Measurements from ENCODE around the gene ITGAE. TPM values are rescaled to one million over a fixed set of nuclear protein-coding genes. Genes with fewer than 3 reads are reported as not detected.

The ITGAE gene
- total RNA-seq, 1 experiment from 2014 or later, result 14.7 TPM

DNA sequence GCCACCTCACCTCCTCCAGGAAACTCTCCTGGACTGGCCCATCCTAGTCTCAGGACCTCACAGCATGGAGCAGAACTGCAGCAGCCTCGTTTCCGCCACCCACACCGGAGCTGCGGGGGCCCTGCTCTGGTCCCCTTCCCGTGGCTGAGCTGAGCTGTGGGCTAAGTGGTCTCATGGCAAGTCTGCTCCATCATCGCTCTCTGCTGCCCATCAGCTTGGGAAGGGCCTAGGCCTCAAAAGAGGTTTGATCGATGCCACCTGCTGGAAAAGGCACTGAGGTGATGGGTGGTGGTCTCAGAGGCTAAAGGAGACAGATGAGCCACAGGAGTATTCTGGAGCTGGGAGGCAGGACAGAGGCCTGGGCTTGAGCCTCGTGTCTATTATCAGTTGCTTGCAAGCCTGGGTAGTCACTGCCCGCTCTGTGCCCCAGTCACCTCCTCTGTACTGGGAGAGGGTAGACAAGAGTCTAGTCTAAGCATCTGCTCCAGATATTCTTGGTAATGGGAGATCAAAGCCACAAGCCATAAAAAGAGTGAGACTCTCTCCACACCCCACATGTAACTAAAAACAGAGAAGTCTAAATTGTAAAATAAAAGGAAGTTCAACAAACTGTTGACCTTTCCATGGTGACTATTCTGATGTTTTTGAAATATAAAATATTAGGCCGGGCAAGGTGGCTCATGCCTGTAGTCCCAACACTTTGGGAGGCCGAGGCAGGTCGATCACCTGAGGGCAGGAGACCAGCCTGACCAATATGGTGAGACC, 1.6 kb downstream of the ITGAE start:
- no peaks in the 10 kb centered on the region for H3K27me3 Mint-ChIP-seq (ENCODE audit: unreplicated experiment)
- CTCF ChIA-PET, result interaction anchor here (0.7 kb wide), 1 partner anchor 61 kb away, joined by 3 read pairs; no protein-coding TSS in a partner anchor
- H3K36me3 Mint-ChIP-seq (ENCODE audit: insufficient read depth, unreplicated experiment), result no peaks in the 10 kb centered on the region
- TF ChIP-seq, protein P1, sequence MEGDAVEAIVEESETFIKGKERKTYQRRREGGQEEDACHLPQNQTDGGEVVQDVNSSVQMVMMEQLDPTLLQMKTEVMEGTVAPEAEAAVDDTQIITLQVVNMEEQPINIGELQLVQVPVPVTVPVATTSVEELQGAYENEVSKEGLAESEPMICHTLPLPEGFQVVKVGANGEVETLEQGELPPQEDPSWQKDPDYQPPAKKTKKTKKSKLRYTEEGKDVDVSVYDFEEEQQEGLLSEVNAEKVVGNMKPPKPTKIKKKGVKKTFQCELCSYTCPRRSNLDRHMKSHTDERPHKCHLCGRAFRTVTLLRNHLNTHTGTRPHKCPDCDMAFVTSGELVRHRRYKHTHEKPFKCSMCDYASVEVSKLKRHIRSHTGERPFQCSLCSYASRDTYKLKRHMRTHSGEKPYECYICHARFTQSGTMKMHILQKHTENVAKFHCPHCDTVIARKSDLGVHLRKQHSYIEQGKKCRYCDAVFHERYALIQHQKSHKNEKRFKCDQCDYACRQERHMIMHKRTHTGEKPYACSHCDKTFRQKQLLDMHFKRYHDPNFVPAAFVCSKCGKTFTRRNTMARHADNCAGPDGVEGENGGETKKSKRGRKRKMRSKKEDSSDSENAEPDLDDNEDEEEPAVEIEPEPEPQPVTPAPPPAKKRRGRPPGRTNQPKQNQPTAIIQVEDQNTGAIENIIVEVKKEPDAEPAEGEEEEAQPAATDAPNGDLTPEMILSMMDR (IDR thresholded peaks at IDR 0.05; ENCODE audit: unreplicated experiment), result no peak
- DNase-seq, result no peak
- no peak overlapping the region for H3K27ac Mint-ChIP-seq (ENCODE audit: unreplicated experiment)
- H3K4me1 Mint-ChIP-seq (ENCODE audit: low read depth, unreplicated experiment), result no peaks in the 10 kb centered on the region
- H3K4me3 Mint-ChIP-seq (ENCODE audit: low read depth, unreplicated experiment), result no peak overlapping the region
- no peaks in the 10 kb centered on the region for H3K9me3 Mint-ChIP-seq (ENCODE audit: low read depth, unreplicated experiment)
- intact Hi-C loops (cut with micrococcal nuclease; ENCODE audit: unreplicated experiment), result no loop called here
- BruUV-seq (replicated peaks), result no TSS peak

DNA sequence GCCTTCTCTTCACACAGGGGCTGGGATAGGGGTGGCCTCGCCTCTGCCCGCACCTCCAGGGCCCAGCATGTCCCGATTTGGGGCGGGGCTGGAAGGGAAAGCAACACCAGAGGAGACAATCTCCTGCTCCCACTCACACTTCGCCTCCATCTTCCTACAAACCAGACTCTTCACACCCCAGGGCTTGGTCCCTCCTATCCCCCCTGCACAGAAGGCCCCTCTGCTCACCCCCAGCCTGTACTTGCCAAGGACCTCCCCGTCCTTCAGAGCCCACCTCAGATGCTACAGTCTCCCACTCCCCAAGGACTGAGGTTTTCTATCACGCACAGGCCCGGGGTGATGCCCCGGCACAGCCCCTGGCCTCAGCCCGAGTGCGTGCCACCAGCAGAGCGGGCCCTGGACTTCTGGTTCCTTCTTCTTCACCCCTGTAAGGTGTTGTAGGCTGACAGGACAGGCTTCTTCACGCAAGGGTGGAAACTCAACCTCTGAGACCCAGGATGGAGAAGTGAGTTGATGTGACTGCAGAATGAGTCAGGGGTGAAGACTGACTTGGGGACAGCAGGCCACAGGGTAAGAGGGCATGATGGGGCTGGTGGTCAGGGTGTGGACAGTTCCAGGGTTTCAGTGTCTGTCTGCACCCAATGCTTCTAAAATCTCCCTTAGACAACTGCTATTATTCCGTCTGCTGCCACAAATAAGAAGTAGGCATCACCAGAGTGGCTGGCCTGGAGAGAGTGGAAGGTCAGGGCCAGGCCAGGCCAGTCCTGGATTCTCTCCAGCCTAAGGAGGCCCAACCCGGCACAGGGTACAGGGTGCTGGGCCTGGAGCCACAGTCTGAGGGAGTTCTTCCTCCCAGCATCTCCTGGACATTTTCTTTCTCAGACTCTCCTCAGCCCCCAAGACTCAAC, 2.5 kb downstream of the ITGAE start:
- TF ChIP-seq, protein P1 (IDR thresholded peaks at IDR 0.05; ENCODE audit: unreplicated experiment), result no peak
- H3K36me3 Mint-ChIP-seq (ENCODE audit: insufficient read depth, unreplicated experiment), result no peaks in the 10 kb centered on the region
- no peaks in the 10 kb centered on the region for H3K9me3 Mint-ChIP-seq (ENCODE audit: low read depth, unreplicated experiment)
- no TSS peak for BruUV-seq (replicated peaks)
- intact Hi-C loops (cut with micrococcal nuclease; ENCODE audit: unreplicated experiment), result no loop called here
- H3K4me1 Mint-ChIP-seq (ENCODE audit: low read depth, unreplicated experiment), result no peaks in the 10 kb centered on the region
- no peak for DNase-seq
- H3K4me3 Mint-ChIP-seq (ENCODE audit: low read depth, unreplicated experiment), result no peak overlapping the region
- H3K27ac Mint-ChIP-seq (ENCODE audit: unreplicated experiment), result no peak overlapping the region
- H3K27me3 Mint-ChIP-seq (ENCODE audit: unreplicated experiment), result no peaks in the 10 kb centered on the region
- CTCF ChIA-PET, result no interaction called here

DNA sequence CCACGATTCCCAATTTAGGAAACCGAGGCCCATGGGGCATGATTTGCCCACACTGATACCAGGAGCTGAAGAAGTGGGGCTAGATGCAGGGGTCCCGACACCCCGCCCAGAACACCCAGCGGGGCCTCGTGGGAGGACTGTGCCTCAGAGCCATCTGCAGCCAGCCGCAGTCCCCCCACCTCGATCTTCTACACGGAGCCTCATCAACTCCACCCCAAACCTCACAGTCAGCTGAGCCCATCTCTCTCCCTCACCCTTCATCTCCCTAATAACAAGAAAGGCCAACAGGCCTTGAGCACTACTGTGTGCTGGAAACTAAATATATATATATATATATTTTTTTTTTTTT, 4.2 kb downstream of the ITGAE start:
- Mint-ChIP-seq H3K4me3 (ENCODE audit: low read depth, unreplicated experiment) (no peak overlapping the region), H3K4me1 (ENCODE audit: low read depth, unreplicated experiment) (no peaks in the 10 kb centered on the region), H3K9me3 (ENCODE audit: low read depth, unreplicated experiment) (no peaks in the 10 kb centered on the region), H3K27ac (ENCODE audit: unreplicated experiment) (no peak overlapping the region), H3K36me3 (ENCODE audit: insufficient read depth, unreplicated experiment) (no peaks in the 10 kb centered on the region), H3K27me3 (ENCODE audit: unreplicated experiment) (no peaks in the 10 kb centered on the region)
- intact Hi-C loops (cut with micrococcal nuclease; ENCODE audit: unreplicated experiment), result no loop called here
- DNase-seq, result no peak
- CTCF ChIA-PET, result no interaction called here
- TF ChIP-seq, protein P1 (IDR thresholded peaks at IDR 0.05; ENCODE audit: unreplicated experiment), result no peak
- BruUV-seq (replicated peaks), result no TSS peak

DNA sequence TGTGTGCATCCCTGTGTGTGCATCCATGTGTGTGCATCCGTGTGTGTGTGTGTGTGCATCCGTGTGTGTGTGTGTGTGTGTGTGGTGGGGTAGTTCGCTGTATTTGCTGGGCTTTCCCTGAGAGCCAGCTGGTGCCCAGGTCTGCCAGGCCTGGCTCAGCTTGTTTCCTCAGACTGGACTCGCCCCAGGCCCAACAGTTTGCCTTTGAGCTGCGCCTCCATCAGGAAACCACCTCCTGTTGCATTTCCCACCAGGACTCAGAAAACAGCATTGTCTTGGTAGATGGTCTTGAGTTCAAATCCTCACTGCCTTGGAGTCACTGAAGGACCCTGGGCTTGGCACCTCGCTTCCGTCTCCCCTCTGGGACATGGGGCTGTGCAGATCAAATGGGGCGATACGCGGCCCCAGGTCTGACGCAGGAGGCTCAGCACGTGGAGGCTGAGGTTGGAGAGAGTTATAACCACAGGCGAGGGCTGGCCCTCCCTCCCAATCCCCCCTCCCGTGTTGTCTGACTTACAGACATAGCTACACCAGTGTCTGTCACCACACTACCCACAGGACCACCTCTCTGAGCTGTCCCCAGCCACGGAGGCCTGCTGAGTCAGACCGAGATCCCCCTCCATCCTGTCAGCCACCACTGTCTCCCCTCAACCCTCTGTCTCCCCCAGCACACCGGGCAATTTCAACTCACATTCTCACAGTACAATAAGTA, 4.7 kb downstream of the ITGAE start:
- Mint-ChIP-seq H3K4me3 (ENCODE audit: low read depth, unreplicated experiment) (no peak overlapping the region), H3K9me3 (ENCODE audit: low read depth, unreplicated experiment) (no peaks in the 10 kb centered on the region), H3K36me3 (ENCODE audit: insufficient read depth, unreplicated experiment) (no peaks in the 10 kb centered on the region), H3K27ac (ENCODE audit: unreplicated experiment) (no peak overlapping the region), H3K27me3 (ENCODE audit: unreplicated experiment) (no peaks in the 10 kb centered on the region), H3K4me1 (ENCODE audit: low read depth, unreplicated experiment) (no peaks in the 10 kb centered on the region)
- TF ChIP-seq, protein P1 (IDR thresholded peaks at IDR 0.05; ENCODE audit: unreplicated experiment), result no peak
- no peak for DNase-seq
- CTCF ChIA-PET, result no interaction called here
- intact Hi-C loops (cut with micrococcal nuclease; ENCODE audit: unreplicated experiment), result no loop called here
- no TSS peak for BruUV-seq (replicated peaks)
